Lower leg skin (tissue), 3 donors: ENCODE measurements around the gene C1QTNF5.

Source experiments
- POLR2A ChIP-seq, 2 donors: fragments of 450-650 bp; IDR thresholded peaks; one replicate each; pipeline ENCODE4 v1.6.1; 2016 to 2017; ENCODE audit warnings: antibody characterized with exemption in 2 of 2, mild to moderate bottlenecking in 1 of 2, moderate library complexity in 1 of 2
- TF ChIP-seq, protein P1 (sequence below), 3 donors: fragments of 450-650 bp; IDR thresholded peaks; one replicate each; pipeline ENCODE4 v1.5.1; 2016; ENCODE audit warnings: antibody characterized with exemption in 3 of 3, mild to moderate bottlenecking in 3 of 3, moderate library complexity in 2 of 3

DNA sequence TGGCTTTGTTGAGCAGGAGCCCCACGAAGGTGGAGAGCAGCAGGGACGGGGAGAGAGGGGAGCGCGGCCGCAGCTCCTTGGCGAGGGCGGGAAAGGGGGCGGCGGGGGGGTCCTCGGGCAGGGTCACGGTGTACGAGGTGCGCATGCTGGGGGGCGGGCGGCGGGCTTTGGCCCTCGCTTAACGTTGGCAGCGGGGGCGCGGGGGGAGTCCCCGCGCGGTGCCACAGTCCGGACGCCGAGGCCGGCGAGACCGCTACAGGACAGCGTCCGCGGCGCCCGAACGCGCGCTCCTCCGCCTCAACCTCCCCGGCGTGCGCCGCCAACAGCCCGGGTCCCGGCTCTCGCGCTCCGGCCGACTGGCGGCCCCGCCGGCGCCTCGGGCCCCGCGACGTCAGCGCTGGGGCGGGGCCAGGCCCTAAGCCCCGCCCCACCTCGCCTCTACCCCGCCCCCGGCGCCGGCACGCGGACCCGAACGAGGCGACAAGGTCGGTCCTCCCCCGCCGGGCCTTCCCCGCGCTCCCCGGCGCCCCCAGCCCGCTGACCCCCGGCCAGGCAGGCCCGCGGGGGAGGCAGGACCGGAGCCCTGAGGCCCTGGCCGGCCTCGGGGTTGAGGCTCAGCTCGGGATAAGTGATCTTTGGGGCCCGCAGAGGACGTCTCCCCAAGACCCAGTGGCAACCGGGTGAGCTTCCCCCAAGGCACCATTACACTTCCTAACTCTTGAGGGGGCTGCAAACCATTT, 23.3 kb upstream of the C1QTNF5 start:
- TF ChIP-seq POLR2A (IDR thresholded peaks at IDR 0.05): no peak
- TF ChIP-seq, protein P1, sequence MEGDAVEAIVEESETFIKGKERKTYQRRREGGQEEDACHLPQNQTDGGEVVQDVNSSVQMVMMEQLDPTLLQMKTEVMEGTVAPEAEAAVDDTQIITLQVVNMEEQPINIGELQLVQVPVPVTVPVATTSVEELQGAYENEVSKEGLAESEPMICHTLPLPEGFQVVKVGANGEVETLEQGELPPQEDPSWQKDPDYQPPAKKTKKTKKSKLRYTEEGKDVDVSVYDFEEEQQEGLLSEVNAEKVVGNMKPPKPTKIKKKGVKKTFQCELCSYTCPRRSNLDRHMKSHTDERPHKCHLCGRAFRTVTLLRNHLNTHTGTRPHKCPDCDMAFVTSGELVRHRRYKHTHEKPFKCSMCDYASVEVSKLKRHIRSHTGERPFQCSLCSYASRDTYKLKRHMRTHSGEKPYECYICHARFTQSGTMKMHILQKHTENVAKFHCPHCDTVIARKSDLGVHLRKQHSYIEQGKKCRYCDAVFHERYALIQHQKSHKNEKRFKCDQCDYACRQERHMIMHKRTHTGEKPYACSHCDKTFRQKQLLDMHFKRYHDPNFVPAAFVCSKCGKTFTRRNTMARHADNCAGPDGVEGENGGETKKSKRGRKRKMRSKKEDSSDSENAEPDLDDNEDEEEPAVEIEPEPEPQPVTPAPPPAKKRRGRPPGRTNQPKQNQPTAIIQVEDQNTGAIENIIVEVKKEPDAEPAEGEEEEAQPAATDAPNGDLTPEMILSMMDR (IDR thresholded peaks at IDR 0.05): no peak
